Ureter (tissue), 1 donor: ENCODE measurements around the gene LAMC1. TPM values are rescaled to one million over a fixed set of nuclear protein-coding genes. Genes with fewer than 3 reads are reported as not detected.

Experiments used
- DNase-seq: peaks from one replicate; pipeline ENCODE4 v3.0.0-alpha.2; 2020; ENCODE audit warnings: low spot score
- total RNA-seq: library from RNA; stranded (reverse); gene quantifications from one replicate; pipeline ENCODE4 v1.2.4, GENCODE V29; 2023
- donor health status: DM: yes; HTN: yes; CAD: no.

Gene LAMC1
- total RNA-seq, 1 donor from 2014 or later = 111 TPM

DNA sequence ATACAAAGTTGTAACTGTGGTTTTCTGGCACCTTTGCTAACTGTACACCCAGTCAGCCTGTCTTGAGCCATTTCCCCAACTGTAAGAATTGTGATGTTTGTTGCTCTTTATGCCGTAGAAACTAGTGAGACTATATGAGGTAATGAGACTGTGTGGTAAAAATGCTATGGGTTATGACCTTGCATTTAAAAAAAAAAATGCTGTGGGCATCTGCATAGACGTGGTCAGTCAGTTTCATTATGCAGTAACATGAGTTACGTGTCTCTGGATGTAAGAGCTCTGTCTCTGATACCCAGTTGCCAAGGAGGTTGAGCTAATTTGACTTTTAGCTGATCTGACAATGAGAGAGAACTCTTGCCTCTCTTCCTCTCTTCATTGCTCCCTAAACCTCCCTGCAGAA lies 82.2 kb downstream of the LAMC1 start:
- no peak for DNase-seq

DNA sequence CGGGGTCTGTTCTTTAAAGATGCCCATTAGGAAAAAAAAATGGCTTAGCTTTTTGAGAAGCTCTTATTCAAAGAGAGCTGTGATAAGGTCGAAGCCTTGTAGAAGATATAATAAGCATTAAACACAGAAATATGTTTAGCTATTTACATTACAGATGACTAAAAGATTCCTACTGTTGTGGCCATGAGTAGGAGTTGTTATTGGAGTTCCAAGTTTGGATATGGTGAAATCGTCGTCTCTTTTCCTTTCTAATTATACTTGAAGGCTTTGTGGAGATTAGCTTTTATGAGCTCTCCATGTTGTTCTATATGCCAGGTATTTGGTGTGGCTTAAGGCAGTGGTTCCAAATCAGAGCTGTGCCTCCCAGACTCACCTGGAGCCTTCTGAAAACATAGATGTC lies 82.9 kb downstream of the LAMC1 start:
- DNase-seq = no peak

DNA sequence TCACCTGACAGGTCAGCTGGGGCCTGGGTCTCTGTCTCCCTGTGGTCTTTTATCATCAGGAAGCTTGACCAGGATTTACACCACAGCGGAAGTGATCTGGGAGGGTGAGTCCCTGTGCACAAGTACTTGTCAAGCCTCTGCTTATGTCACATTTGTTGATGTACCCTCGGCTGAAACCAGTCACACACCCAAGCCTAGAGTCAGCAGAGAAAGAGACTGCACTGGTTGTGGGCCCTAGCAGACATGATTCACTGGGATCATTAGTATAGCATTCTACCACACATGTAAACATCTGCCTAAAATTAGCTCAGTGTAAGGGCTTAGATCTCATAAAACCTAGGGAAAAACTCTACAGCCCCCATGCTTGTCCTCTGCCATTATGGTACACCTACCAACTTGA lies 83.5 kb downstream of the LAMC1 start:
- no peak for DNase-seq

DNA sequence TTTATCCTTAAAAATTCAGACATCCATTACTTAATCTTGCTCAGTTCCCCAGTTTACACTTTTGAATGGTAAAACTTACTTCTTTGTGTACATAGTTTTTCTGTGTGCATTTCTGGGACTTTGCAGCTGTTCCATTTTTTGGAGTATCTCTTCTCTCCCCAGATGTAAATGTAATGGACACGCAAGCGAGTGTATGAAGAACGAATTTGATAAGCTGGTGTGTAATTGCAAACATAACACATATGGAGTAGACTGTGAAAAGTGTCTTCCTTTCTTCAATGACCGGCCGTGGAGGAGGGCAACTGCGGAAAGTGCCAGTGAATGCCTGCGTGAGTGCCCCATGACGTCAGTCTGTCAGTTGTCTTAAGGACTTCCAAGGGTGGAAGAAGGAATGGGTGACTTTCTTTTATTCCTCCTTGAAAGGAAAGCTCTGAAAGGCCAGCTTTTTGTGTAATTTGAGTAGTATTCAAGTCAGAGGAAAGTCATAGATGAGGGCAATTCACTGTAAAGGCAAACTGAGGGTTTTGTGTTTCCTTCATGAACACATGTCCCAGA lies 87.2 kb downstream of the LAMC1 start:
- DNase-seq = no peak

DNA sequence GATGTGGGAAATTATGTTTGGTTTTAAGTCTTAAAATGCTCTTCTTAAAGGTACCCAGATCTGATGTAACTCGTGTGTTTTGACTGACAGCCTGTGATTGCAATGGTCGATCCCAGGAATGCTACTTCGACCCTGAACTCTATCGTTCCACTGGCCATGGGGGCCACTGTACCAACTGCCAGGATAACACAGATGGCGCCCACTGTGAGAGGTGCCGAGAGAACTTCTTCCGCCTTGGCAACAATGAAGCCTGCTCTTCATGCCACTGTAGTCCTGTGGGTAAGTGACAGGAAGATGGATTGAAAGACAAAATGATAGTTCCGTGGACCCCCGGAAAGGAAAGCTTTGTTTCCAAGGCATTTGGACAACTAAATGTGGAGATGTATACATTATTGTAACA lies 91.2 kb downstream of the LAMC1 start:
- no peak for DNase-seq

DNA sequence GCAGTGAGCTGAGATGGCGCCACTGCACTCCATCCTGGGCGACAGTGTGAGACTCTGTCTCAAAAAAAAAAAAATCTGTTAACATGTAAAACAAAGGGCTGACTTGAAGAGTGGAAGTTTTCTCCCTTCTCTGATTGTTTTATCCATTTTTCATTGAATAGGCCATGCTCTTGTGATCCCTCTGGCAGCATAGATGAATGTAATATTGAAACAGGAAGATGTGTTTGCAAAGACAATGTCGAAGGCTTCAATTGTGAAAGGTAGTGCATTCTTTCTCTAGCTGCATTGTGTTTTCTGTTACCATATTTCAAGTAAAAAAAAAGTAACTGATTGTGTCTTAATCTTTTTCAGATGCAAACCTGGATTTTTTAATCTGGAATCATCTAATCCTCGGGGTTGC lies 93.2 kb downstream of the LAMC1 start:
- no peak for DNase-seq

DNA sequence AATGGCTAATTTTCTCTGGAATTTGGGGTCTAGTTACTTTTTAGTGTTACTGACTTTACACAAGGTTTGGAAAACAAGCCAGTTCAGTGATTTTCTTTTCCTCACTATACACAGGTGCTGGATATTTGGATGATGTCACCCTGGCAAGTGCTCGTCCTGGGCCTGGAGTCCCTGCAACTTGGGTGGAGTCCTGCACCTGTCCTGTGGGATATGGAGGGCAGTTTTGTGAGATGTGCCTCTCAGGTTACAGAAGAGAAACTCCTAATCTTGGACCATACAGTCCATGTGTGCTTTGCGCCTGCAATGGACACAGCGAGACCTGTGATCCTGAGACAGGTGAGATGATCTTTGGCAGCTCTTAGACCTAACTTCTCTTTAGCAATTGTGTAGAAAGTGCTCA lies 98.4 kb downstream of the LAMC1 start:
- no peak for DNase-seq

DNA sequence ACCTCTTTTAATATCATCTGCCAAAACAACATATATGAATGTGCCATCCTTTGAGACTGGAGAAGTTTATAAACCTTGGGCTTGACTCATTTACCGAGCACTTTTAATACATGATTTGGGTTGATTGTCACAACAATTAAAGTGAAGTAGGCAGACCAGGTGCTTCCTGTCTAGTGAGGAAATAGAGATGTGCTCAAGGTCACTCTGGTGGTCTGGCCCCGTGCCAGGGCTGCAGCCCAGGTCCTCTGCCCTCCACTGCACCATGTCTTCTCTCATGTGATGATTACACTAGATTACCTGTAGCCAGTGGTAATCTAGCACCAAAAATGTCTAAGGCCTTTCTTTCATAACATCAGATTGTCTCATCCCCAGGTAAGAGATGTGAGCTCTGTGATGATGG lies 101.0 kb downstream of the LAMC1 start:
- no peak for DNase-seq

DNA sequence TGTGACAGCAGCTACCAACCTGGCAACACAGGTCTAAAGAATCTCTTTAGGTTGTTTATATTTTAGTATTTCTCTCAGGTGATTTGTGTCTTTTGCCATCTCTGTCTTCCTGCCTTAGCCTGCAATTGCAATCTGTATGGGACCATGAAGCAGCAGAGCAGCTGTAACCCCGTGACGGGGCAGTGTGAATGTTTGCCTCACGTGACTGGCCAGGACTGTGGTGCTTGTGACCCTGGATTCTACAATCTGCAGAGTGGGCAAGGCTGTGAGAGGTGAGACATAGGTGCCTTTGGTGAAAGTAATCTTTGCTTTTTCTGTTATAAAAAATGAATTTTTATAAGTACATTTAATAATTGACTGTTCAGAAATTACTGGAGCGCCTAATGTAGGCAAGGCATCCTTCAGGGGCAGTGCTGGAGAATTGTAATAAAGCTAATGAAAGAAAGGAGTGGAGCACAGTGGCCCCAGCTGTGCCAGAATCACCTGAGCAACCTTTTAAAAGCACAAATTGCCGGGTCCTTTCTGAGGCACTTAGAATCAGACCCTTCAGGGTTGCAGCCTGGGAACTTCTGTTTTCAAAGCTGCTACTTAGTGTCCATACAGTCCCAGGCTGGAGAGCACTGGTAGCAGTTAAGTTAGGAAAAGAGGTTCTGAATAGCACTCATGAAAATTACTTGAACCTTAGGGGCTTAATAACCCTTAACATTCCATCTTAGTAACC lies 102.2 kb downstream of the LAMC1 start:
- no peak for DNase-seq

DNA sequence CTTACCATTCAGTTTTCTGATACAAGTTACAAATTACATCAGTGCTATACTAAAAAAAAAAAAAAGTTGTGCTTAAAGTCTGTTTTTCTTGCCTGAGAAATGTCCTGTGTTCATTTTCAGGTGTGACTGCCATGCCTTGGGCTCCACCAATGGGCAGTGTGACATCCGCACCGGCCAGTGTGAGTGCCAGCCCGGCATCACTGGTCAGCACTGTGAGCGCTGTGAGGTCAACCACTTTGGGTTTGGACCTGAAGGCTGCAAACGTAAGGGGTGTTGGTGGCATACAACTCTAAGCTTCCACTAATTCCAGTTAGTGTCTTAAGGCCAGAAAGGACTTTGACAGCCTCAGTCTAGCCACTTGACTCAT lies 102.8 kb downstream of the LAMC1 start:
- no peak for DNase-seq

DNA sequence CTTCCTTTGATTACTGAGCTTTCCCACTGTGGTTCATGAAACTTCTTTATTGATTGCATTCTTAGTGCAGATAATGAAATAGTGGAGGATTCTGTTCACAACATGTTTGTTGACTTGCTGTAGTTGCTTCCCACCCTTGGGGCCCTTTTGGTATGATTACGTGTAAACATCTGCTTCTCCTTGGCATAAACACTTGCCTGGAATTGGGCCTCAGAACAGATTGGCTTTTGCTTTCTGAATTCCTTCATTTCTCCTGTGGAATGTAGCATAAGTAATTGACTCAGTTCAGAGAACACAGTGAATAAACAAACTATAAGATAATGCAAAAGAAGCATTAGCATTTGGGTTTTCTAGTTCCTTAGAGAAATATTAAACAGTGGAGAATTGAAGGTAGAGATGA lies 103.3 kb downstream of the LAMC1 start:
- DNase-seq = no peak

DNA sequence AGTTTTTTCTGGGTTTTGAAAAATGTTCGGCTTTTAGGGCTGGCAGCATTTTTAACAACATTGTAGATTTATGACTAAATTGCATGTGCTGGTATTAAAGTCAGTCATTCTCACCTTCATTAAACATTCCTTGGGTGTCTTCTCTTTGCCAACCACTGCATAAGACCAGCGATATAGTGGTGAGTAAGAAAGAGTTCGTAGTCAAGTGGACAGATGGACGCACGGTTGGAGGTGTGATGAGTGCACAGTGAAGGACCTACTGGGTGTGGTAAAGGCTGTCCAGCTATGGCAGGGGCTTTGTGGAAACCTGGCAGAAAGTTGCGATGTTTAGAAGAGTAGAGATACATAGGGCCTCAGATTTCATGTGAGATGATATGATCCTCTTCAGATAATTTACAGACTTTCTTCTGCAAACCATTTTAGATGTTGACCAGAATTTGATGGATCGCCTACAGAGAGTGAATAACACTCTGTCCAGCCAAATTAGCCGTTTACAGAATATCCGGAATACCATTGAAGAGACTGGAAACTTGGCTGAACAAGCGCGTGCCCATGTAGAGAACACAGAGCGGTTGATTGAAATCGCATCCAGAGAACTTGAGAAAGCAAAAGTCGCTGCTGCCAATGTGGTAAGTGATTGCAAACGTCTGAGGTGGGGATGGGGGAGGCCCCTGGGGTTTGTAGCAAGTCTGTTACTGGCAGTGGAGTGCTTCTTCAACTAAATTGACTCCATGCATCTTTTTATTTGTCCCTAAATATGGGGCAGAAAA lies 106.9 kb downstream of the LAMC1 start:
- no peak for DNase-seq

DNA sequence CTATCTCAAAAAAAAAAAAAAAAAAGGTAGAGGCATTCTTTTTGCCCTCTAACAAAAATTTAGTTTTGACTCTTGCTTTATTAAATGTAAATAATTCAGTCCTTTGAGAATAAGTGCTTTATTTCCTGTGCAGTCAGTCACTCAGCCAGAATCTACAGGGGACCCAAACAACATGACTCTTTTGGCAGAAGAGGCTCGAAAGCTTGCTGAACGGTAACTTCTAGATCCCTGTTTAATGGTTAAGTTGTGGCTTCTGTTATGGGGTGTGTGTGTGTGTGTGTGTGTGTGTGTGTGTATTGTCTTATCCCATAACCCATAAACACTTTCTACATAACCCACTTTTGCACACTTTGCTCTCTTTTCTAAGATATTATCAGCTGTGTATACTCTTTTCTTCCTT lies 107.9 kb downstream of the LAMC1 start:
- DNase-seq = no peak

DNA sequence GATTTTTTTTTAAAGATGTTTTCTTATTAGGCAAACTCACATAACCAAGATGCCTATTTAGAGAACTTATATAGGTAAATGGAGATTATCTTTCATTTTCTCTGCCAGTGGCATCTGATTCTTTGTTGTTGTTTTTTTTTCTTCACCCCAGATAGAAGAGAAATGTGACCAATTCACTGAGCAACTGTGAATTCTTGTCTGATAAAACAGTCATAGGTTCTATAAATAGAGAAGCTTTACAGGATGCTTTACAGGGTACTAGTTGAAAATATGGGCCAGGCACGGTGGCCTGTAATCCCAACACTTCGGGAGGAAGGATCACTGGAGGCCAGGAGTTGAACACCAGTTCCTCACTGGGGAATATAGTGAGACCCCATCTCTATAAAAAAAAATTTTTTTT lies 112.1 kb downstream of the LAMC1 start:
- DNase-seq = no peak

DNA sequence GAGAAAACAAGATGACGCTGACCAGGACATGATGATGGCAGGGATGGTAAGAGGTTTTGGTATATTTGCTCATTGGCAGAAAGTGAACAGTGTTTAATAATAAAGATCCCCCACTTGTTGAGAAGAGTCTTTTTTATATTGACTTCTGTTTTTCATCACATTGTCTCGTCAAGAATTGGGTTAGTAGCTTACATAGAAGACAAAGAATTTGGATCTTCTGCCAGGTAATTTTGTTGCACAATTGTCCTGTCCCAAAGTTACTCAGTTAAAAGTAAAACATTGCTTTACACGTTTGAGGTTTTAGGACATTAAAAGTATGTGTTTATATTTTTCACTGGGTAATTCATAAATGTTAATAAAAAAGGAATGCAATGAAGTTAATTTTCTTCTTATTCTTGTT lies 114.6 kb downstream of the LAMC1 start:
- no peak for DNase-seq

DNA sequence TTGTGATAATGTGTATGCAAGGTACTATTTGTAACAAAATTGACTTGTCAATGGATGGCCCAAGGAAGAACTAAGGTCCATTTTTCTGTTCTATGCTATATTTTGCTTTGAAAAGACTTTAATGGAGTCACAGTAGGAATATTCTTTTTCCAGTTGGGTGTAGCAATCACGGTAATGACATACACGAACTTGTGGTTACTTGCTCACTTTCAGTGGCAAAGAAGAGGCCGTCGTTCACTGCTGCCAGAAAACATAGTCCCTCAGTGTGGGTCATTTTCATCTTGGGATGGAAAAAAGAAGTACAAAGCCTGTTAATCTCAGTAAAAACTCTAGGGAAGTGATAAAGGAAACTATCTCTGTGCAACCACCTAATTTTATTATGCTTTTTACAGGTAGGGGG lies 115.1 kb downstream of the LAMC1 start:
- DNase-seq = no peak

DNA sequence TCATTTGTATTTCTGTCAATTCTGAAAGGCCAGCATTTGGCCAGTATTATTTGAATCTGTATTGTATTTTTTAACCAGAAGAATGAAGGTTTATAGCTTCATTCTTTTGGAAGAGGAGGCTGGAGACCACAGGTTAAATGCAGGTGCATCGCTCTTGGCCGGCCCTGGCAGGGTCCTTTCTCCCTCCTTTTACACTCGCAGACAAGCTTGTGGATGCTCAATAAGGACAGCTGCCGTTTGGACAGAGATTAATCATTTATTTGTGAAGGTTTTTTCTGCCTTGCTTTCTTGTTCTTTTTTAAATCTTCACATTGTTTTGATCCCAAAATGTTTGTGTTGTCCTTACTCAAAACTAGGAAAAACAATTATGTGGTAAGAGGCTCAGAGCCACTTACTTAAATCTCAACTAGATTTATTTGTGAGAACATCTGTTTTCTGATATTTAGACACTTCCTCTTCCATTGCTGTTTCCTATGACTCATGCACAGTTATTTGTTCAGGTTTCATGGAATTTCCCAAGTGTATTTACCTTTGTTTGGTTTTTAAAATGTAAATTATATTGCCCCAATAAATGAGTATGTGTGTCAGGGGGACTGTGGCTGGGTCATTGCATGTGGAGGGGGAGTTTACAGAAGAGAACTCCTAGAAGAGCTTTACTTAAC lies 116.2 kb downstream of the LAMC1 start:
- no peak for DNase-seq

DNA sequence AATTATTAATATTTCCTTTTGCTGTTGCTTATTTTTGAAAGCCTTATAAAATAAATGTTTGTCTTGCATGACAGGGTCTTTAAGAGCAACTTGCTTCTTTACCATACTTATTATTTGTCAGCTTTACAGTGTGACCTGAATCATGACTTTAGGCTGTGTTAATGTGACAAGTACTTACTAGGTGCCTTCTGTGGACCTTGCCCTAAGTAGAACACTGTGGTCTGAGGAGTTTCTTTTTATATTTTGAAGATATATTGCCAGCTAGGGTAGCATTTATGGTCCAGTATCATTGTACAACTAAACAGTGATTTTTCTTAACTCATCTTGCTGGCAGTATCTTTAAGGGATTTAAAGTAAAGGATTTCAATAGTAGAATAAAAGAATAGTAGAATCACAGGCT lies 117.4 kb downstream of the LAMC1 start:
- DNase-seq = no peak

DNA sequence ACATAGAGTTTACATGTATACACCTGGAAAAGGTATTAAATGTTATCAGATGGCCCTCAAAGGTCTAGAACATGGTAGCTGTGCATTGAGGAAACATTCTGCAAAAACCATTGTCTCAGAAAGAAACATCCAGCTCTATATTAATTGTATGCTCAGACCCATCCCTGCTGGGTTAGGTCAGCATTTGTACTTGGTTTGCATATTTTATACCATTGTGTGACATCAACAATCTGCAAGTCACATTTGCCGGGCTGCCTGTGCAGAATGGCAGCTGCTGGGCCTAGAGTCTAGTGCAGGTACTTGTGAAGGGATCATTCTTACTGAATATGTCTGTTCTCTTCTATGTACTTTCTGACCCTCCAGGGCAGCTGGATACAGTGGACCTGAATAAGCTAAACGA lies 119.0 kb downstream of the LAMC1 start:
- no peak for DNase-seq

DNA sequence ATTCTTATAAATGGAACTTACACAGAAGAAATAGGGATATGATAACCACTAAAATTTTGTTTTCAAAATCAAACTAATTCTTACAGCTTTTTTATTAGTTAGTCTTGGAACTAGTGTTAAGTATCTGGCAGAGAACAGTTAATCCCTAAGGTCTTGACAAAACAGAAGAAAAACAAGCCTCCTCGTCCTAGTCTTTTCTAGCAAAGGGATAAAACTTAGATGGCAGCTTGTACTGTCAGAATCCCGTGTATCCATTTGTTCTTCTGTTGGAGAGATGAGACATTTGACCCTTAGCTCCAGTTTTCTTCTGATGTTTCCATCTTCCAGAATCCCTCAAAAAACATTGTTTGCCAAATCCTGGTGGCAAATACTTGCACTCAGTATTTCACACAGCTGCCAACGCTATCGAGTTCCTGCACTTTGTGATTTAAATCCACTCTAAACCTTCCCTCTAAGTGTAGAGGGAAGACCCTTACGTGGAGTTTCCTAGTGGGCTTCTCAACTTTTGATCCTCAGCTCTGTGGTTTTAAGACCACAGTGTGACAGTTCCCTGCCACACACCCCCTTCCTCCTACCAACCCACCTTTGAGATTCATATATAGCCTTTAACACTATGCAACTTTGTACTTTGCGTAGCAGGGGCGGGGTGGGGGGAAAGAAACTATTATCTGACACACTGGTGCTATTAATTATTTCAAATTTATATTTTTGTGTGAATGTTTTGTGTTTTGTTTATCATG lies 120.5 kb downstream of the LAMC1 start:
- DNase-seq = no peak

DNA sequence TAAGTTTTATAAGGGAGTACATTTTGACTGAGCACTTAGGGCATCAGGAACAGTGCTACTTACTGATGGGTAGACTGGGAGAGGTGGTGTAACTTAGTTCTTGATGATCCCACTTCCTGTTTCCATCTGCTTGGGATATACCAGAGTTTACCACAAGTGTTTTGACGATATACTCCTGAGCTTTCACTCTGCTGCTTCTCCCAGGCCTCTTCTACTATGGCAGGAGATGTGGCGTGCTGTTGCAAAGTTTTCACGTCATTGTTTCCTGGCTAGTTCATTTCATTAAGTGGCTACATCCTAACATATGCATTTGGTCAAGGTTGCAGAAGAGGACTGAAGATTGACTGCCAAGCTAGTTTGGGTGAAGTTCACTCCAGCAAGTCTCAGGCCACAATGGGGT lies 121.5 kb downstream of the LAMC1 start:
- no peak for DNase-seq

DNA sequence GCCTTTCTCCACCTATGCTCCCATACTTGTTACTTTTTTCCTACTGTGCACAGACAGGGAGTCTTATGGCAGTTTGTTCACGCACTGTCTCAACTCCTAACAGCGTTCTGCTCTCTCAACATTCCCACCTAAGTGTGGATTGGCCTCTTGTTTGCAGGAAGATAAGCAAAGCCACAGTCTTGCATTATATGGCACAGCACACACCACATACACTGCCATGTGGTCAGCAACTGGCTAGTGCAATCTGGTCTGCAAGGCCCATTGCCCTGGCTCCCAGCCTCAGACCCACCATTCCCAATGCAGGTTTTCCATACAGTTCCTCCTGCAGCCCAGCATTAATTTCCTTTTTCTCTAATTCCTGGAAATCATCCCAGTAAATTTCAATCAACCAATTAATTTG lies 124.5 kb downstream of the LAMC1 start:
- DNase-seq = no peak
